GM12878 (cell line): ENCODE measurements around the gene RERE. TPM values are rescaled to one million over a fixed set of nuclear protein-coding genes. Genes with fewer than 3 reads are reported as not detected.

Source experiments
- ATAC-seq: fragments of 200-7000 bp; cut with Tn5 transposase; 3 replicates; pipeline ENCODE4 v1.9.1; 2020; ENCODE audit warnings: mild to moderate bottlenecking, moderate library complexity
- BruUV-seq: library from RNA; stranded (reverse); fragments of 400-500 nt; replicated peaks from 2 replicates; lab custom pipeline; 2021; lab: Mats Ljungman, UMichigan
- CTCF ChIA-PET: fragments of 300-600 bp; sonication (Branson Sonifier 250); formaldehyde crosslinking; extraction: SDS; loops from one replicate; lab custom pipeline; 2021; ENCODE audit warnings: inconsistent platforms; lab: Yijun Ruan, JAX
- POLR2A ChIA-PET: fragments of 350-600 bp; formaldehyde crosslinking; extraction: SDS; loops from one replicate; lab custom pipeline; 2021; ENCODE audit warnings: inconsistent platforms; lab: Charles Lee
- RAD21 ChIA-PET: fragments of 300-600 bp; sonication (Branson Sonifier 250); formaldehyde crosslinking; loops from one replicate; lab custom pipeline; 2023; ENCODE audit warnings: antibody characterized with exemption; ENCODE audit not compliant: unreplicated experiment; lab: Charles Lee
- SMC1A ChIA-PET: fragments of 300-600 bp; sonication (Branson Sonifier 250); formaldehyde crosslinking; loops from one replicate; lab custom pipeline; 2023; ENCODE audit not compliant: unreplicated experiment, uncharacterized antibody; lab: Charles Lee
- DNase-seq: peaks from one replicate; pipeline ENCODE4 v3.0.0-alpha.2; 2011; ENCODE audit warnings: low read depth, low spot score
- FAIRE-seq: peaks from 3 replicates; lab custom pipeline; 2011; peaks lifted over from hg19 to GRCh38; lab: Jason Lieb, UNC
- H2AFZ ChIP-seq: 2 replicates; pipeline ENCODE4 v1.6.0; 2011; ENCODE audit warnings: low read depth, low read length, control low read depth; ENCODE audit not compliant: control insufficient read depth
- H3K27ac ChIP-seq: 2 replicates; pipeline ENCODE4 v1.5.1; 2011; ENCODE audit warnings: control low read depth; ENCODE audit not compliant: control insufficient read depth, insufficient read depth
- H3K27me3 ChIP-seq, 2 experiments: replicated peaks in 1 of 2; 2 replicates each; pipeline versions ENCODE4 v1.6.0 to v1.6.1; 2011; ENCODE audit warnings: low read length in 1 of 2; ENCODE audit not compliant: control insufficient read depth in 2 of 2, insufficient read depth in 2 of 2
- H3K36me3 ChIP-seq, 2 experiments: 2 replicates each; pipeline ENCODE4 v1.5.1; 2011; ENCODE audit warnings: low read length in 1 of 2; ENCODE audit not compliant: control insufficient read depth in 2 of 2, insufficient read depth in 2 of 2
- H3K4me1 ChIP-seq: 2 replicates; pipeline ENCODE4 v1.6.1; 2011; ENCODE audit warnings: mild to moderate bottlenecking, low read length, moderate library complexity, mixed read lengths; ENCODE audit not compliant: control insufficient read depth, insufficient read depth
- H3K4me2 ChIP-seq: 2 replicates; pipeline ENCODE4 v1.6.0; 2011; ENCODE audit warnings: control low read depth; ENCODE audit not compliant: control insufficient read depth, insufficient read depth
- H3K4me3 ChIP-seq: fragments of 200-600 bp; sonication (generic); 2 replicates; pipeline ENCODE4 v1.5.1; 2016
- H3K79me2 ChIP-seq: 2 replicates; pipeline ENCODE4 v1.6.0; 2011; ENCODE audit warnings: low read length; ENCODE audit not compliant: control insufficient read depth, insufficient read depth
- H3K9ac ChIP-seq: 2 replicates; pipeline ENCODE4 v1.8.0; 2011; ENCODE audit warnings: low read length, control low read depth, mixed read lengths; ENCODE audit not compliant: control insufficient read depth, insufficient read depth
- H3K9me3 ChIP-seq: replicated peaks from 3 replicates; pipeline ENCODE4 v1.5.1; 2011; ENCODE audit warnings: mild to moderate bottlenecking, low read length; ENCODE audit not compliant: control insufficient read depth, insufficient read depth
- H4K20me1 ChIP-seq: 2 replicates; pipeline ENCODE4 v1.6.0; 2011; ENCODE audit not compliant: control insufficient read depth, insufficient read depth
- ATF7 ChIP-seq: fragments of 450-650 bp; IDR thresholded peaks from 2 replicates; pipeline ENCODE4 v1.6.1; 2016; ENCODE audit warnings: low read depth, mild to moderate bottlenecking
- BHLHE40 ChIP-seq, 2 experiments: fragments of 450-650 bp in 1 of 2; IDR thresholded peaks; 2 replicates each; pipeline ENCODE4 v1.6.1; 2011 to 2017; ENCODE audit warnings: low read depth in 2 of 2, borderline replicate concordance in 1 of 2, improper control_type of control experiment in 1 of 2, low read length in 1 of 2, mild to moderate bottlenecking in 1 of 2
- DPF2 ChIP-seq: fragments of 450-650 bp; IDR thresholded peaks from 2 replicates; pipeline ENCODE4 v1.6.1; 2017; ENCODE audit warnings: mild to moderate bottlenecking
- EP300 ChIP-seq, 2 experiments: fragments of 150-350 bp in 1 of 2; IDR thresholded peaks; 2 replicates each; pipeline ENCODE4 v1.6.1; 2011 to 2012; ENCODE audit warnings: low read depth in 2 of 2, low read length in 2 of 2, borderline replicate concordance in 1 of 2, improper control_type of control experiment in 1 of 2, inconsistent platforms in 1 of 2; ENCODE audit not compliant: control insufficient read depth in 1 of 2
- IKZF1 ChIP-seq: fragments of 450-650 bp; conservative IDR thresholded peaks from 2 replicates; pipeline ENCODE4 v1.6.1; 2017; ENCODE audit warnings: antibody characterized with exemption, mild to moderate bottlenecking
- IKZF2 ChIP-seq, 2 experiments: fragments of 450-650 bp; IDR thresholded peaks; 2 replicates each; pipeline ENCODE4 v1.6.1; 2017; ENCODE audit warnings: mild to moderate bottlenecking in 2 of 2, moderate library complexity in 2 of 2
- MEF2B ChIP-seq: fragments of 450-650 bp; IDR thresholded peaks from 2 replicates; pipeline ENCODE4 v1.6.1; 2018; ENCODE audit warnings: mild to moderate bottlenecking, moderate library complexity; ENCODE audit not compliant: partially characterized antibody, poor library complexity, severe bottlenecking
- MTA2 ChIP-seq: fragments of 450-650 bp; IDR thresholded peaks from 2 replicates; pipeline ENCODE4 v1.6.1; 2016; ENCODE audit warnings: low read depth, mild to moderate bottlenecking, moderate library complexity
- NR2C2 ChIP-seq: IDR thresholded peaks from 2 replicates; pipeline ENCODE4 v1.6.1; 2011; ENCODE audit warnings: borderline replicate concordance, low read depth; ENCODE audit not compliant: control insufficient read depth, insufficient read length
- RUNX3 ChIP-seq: IDR thresholded peaks from 2 replicates; pipeline ENCODE4 v1.6.1; 2012; ENCODE audit warnings: low read length, inconsistent platforms
- SMAD5 ChIP-seq: IDR thresholded peaks from 2 replicates; pipeline ENCODE4 v1.6.1; 2016; ENCODE audit warnings: antibody characterized with exemption, low read depth
- SMARCA5 ChIP-seq: fragments of 450-650 bp; IDR thresholded peaks from 2 replicates; pipeline ENCODE4 v1.6.1; 2017; ENCODE audit warnings: mild to moderate bottlenecking
- SMC3 ChIP-seq: IDR thresholded peaks from 2 replicates; pipeline ENCODE4 v1.6.1; 2011; ENCODE audit warnings: low read length, improper control_type of control experiment, borderline replicate concordance
- SUZ12 ChIP-seq: fragments of 200-600 bp; sonication (generic); IDR thresholded peaks from one replicate; pipeline ENCODE4 v1.6.1; 2018; ENCODE audit warnings: antibody characterized with exemption, mild to moderate bottlenecking; ENCODE audit not compliant: unreplicated experiment
- ZNF207 ChIP-seq: fragments of 450-650 bp; IDR thresholded peaks from 2 replicates; pipeline ENCODE4 v1.6.1; 2014; ENCODE audit warnings: antibody characterized with exemption, mild to moderate bottlenecking, borderline replicate concordance
- ZZZ3 ChIP-seq: IDR thresholded peaks from 2 replicates; pipeline ENCODE4 v1.6.1; 2011; ENCODE audit warnings: low read depth; ENCODE audit not compliant: control insufficient read depth, insufficient read length
- WGBS: methylation state at CpG from one replicate; pipeline ENCODE4 v1.1.6; 2016; ENCODE audit warnings: low lambda C conversion rate; ENCODE audit not compliant: insufficient replicate concordance, insufficient coverage; ENCODE audit errors: missing lambda C conversion rate; 5-methylcytosine and 5-hydroxymethylcytosine counted together
- in situ Hi-C: fragments of 300-500 bp; cut with MboI; formaldehyde crosslinking; loops from 9 replicates; pipeline ENCODE4 v1.14.3; 2018; ENCODE audit warnings: mixed read lengths
- intact Hi-C: fragments of 100-400 bp; cut with micrococcal nuclease; formaldehyde crosslinking; loops from one replicate; pipeline ENCODE4 v1.14.2; 2022; ENCODE audit not compliant: unreplicated experiment
- polyA plus RNA-seq, 11 experiments: library from polyadenylated mRNA; depleted of rRNA in 4 of 11; unstranded in 6 of 11; stranded (reverse) in 5 of 11; fragments of >200 nt; fragmentation: Nextera tagmentation in 4 of 11; fragmentation: Illumina TruSeq in 1 of 11; extraction: Ambion mirVana in 4 of 11; extraction: Trizol in 1 of 11; gene quantifications; 1 replicate in 1 of 11; 2 replicates in 10 of 11; pipeline versions ENCODE4 v1.2.1 to v1.2.3, GENCODE V29; 2011 to 2016; ENCODE audit warnings: inconsistent platforms in 2 of 11, missing spikeins in 2 of 11, low read depth in 1 of 11
- total RNA-seq, 4 experiments: library from RNA; depleted of rRNA in 3 of 4; stranded (reverse); fragments of >200 nt in 3 of 4; fragmentation: Illumina TruSeq in 1 of 4; extraction: Trizol in 1 of 4; gene quantifications; 2 replicates each; pipeline versions ENCODE4 v1.2.1 to v1.2.3, GENCODE V29; 2013 to 2021
- TF ChIP-seq, protein P1 (sequence below): IDR thresholded peaks from 2 replicates; pipeline ENCODE4 v1.6.1; 2011; ENCODE audit warnings: low read depth, low read length, improper control_type of control experiment, borderline replicate concordance
- TF ChIP-seq, protein P2 (sequence below): IDR thresholded peaks from 2 replicates; pipeline ENCODE4 v1.6.1; 2011; ENCODE audit warnings: low read depth, mild to moderate bottlenecking, low read length, moderate library complexity, borderline replicate concordance; ENCODE audit errors: extremely low read depth
- TF ChIP-seq, protein P3 (sequence below): fragments of 450-650 bp; IDR thresholded peaks from 2 replicates; pipeline ENCODE4 v1.6.1; 2018; ENCODE audit warnings: mild to moderate bottlenecking, low read depth, moderate library complexity; ENCODE audit not compliant: partially characterized antibody

The RERE gene
- total and polyA plus RNA-seq, 10 of the 15 experiments (the other 5 are each of a cell fraction or from before 2014, with no cell fraction given), result 5.2 to 60.5 (median 20.2) TPM

- Histone ChIP-seq H3K4me3 (no peak overlapping the region), H3K36me3 (no peaks in the 10 kb centered on the region), H3K27me3 (no peaks in the 10 kb centered on the region), H2AFZ (no peak overlapping the region), H3K27ac (peak overlapping the region; percentile 25; the same call in 1 of the 2 replicates), H4K20me1 (no peaks in the 10 kb centered on the region), H3K4me2 (peak overlapping the region; percentile 78), H3K9ac (no peak overlapping the region), H3K79me2 (peaks cover 2% of the 10 kb centered on the region; the same call in 1 of the 2 replicates), H3K4me1 (peaks cover 54% of the 10 kb centered on the region), H3K9me3 (no peaks in the 10 kb centered on the region)
- SMC1A ChIA-PET, result interaction anchor here (0.6 to 3.2 kb wide), 30 partner anchors 9 to 342 kb away, joined by 3 to 24 read pairs (median 4); no protein-coding TSS in a partner anchor
- 1% methylated on average over 4 of the region's 4 CpGs for WGBS
- intact Hi-C loops (loop anchor here (2.0 kb wide), 1 partner anchor 44 kb away; no protein-coding TSS in a partner anchor), in situ Hi-C loops (no loop called here)
- no TSS peak for BruUV-seq
- RAD21 ChIA-PET, result interaction anchor here (0.6 to 3.4 kb wide), 20 partner anchors 10 to 254 kb away, joined by 3 to 33 read pairs (median 5); no protein-coding TSS in a partner anchor
- FAIRE-seq (peak; percentile 41), ATAC-seq (peak; percentile 51), DNase-seq (no peak)
- CTCF ChIA-PET, result interaction anchor here (0.8 to 2.6 kb wide), 12 partner anchors 9 to 339 kb away, joined by 3 to 14 read pairs (median 5); no protein-coding TSS in a partner anchor
- POLR2A ChIA-PET, result interaction anchor here (0.6 to 3.1 kb wide), 4 partner anchors 45 to 84 kb away, joined by 4 to 15 read pairs (median 5); no protein-coding TSS in a partner anchor
- TF ChIP-seq SMARCA5 (peak; percentile 62; the same call in 1 of the 2 replicates), ZNF207 (no peak), ZZZ3 (no peak), ATF7 (peak; percentile 41; the same call in 1 of the 2 replicates), DPF2 (peak; percentile 34; the same call in 1 of the 2 replicates), SUZ12 (no peak), MEF2B (peak; percentile 63), IKZF1 (no peak; the same call in 1 of the 2 replicates), BHLHE40 (IDR thresholded peaks at IDR 0.05; ENCODE audit: borderline replicate concordance in 1 of 2, low read depth in 2 of 2, low read length in 1 of 2) (peak in 1 of 2 experiments; percentile 34; a peak in 1 of 4 replicates), MTA2 (peak; percentile 76), RUNX3 (no peak), SMC3 (no peak), EP300 (IDR thresholded peaks at IDR 0.05; ENCODE audit: borderline replicate concordance in 1 of 2, control insufficient read depth in 1 of 2, low read depth in 2 of 2, low read length in 2 of 2) (peak in 1 of 2 experiments; percentile 43; a peak in 1 of 4 replicates), IKZF2 (IDR thresholded peaks at IDR 0.05) (peak in 1 of 2 experiments; percentile 9; a peak in 1 of 4 replicates), SMAD5 (no peak), NR2C2 (no peak)
- TF ChIP-seq, protein P1, sequence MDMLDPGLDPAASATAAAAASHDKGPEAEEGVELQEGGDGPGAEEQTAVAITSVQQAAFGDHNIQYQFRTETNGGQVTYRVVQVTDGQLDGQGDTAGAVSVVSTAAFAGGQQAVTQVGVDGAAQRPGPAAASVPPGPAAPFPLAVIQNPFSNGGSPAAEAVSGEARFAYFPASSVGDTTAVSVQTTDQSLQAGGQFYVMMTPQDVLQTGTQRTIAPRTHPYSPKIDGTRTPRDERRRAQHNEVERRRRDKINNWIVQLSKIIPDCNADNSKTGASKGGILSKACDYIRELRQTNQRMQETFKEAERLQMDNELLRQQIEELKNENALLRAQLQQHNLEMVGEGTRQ, result no peak
- TF ChIP-seq, protein P2, sequence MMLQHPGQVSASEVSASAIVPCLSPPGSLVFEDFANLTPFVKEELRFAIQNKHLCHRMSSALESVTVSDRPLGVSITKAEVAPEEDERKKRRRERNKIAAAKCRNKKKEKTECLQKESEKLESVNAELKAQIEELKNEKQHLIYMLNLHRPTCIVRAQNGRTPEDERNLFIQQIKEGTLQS, result no peak
- TF ChIP-seq, protein P3, sequence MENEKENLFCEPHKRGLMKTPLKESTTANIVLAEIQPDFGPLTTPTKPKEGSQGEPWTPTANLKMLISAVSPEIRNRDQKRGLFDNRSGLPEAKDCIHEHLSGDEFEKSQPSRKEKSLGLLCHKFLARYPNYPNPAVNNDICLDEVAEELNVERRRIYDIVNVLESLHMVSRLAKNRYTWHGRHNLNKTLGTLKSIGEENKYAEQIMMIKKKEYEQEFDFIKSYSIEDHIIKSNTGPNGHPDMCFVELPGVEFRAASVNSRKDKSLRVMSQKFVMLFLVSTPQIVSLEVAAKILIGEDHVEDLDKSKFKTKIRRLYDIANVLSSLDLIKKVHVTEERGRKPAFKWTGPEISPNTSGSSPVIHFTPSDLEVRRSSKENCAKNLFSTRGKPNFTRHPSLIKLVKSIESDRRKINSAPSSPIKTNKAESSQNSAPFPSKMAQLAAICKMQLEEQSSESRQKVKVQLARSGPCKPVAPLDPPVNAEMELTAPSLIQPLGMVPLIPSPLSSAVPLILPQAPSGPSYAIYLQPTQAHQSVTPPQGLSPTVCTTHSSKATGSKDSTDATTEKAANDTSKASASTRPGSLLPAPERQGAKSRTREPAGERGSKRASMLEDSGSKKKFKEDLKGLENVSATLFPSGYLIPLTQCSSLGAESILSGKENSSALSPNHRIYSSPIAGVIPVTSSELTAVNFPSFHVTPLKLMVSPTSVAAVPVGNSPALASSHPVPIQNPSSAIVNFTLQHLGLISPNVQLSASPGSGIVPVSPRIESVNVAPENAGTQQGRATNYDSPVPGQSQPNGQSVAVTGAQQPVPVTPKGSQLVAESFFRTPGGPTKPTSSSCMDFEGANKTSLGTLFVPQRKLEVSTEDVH, result no peak
These were observed 344.1 kb downstream of the RERE start for GRCh38 chr1:8473121-8473875.
